GM21367 (cell line): Measurements from ENCODE around the gene SSX4.
"Not testable (repeated sequence)": the region's sequence is repeated elsewhere in the genome, so short reads cannot be mapped to it uniquely, and the experiment has no call there.

Experiments used
- ATAC-seq: cut with Tn5 transposase; IDR thresholded peaks from one replicate; pipeline ENCODE4 v1.9.1; 2021; ENCODE audit not compliant: unreplicated experiment

The SSX4 gene

GRCh38 chrX:48383239-48383638 lies at the start of gene SSX4:
Gene SSX4 (plus strand): TSS chrX:48383539. CDS start chrX:48384054, 515 bp downstream.
- not testable (repeated sequence) for ATAC-seq

GRCh38 chrX:48346059-48346458 lies 37.3 kb upstream of the SSX4 start:
- not testable (repeated sequence) for ATAC-seq

- ATAC-seq: not testable (repeated sequence)
Observed at GRCh38 chrX:48356315-48357094, 26.8 kb upstream of the SSX4 start, which contains the start of gene SSX3. Gene SSX3 (minus strand): TSS chrX:48356703. CDS start chrX:48355249, 1,454 bp downstream.

- ATAC-seq: no peak
Observed at GRCh38 chrX:48357681-48358080, 25.7 kb upstream of the SSX4 start.

GRCh38 chrX:48359281-48359680 lies 24.1 kb upstream of the SSX4 start:
- not testable (repeated sequence) for ATAC-seq

- ATAC-seq: not testable (repeated sequence)
Observed at GRCh38 chrX:48367717-48368408, 15.5 kb upstream of the SSX4 start.

- not testable (repeated sequence) for ATAC-seq
Observed at GRCh38 chrX:48370408-48370807, 12.9 kb upstream of the SSX4 start.

- ATAC-seq: not testable (repeated sequence)
Observed at GRCh38 chrX:48396931-48397330, 13.6 kb downstream of the SSX4 start.

GRCh38 chrX:48397825-48398224 lies 14.5 kb downstream of the SSX4 start:
- not testable (repeated sequence) for ATAC-seq

GRCh38 chrX:48411860-48412259 lies 28.5 kb downstream of the SSX4 start, which contains the start of gene SSX4B:
Gene SSX4B (minus strand): TSS chrX:48411960. CDS start chrX:48411372, 588 bp downstream.
- ATAC-seq: not testable (repeated sequence)

GRCh38 chrX:48427027-48427716 lies 43.8 kb downstream of the SSX4 start:
- ATAC-seq: not testable (repeated sequence)

- not testable (repeated sequence) for ATAC-seq
Observed at GRCh38 chrX:48429606-48430005, 46.3 kb downstream of the SSX4 start.

- ATAC-seq: not testable (repeated sequence)
Observed at GRCh38 chrX:48430166-48430565, 46.8 kb downstream of the SSX4 start.

- ATAC-seq: not testable (repeated sequence)
Observed at GRCh38 chrX:48433713-48434112, 50.4 kb downstream of the SSX4 start.
